HEK293T (cell line): ENCODE data around the gene HLA-DQB1.
"Not testable (repeated sequence)": the region's sequence is repeated elsewhere in the genome, so short reads cannot be mapped to it uniquely, and the experiment has no call there.

Experiments used
- CTCF ChIA-PET: fragments of 350-600 bp; formaldehyde crosslinking; extraction: SDS; loops from one replicate; lab custom pipeline; 2021; ENCODE audit warnings: antibody characterized with exemption, inconsistent platforms; lab: Yijun Ruan, JAX
- POLR2A ChIA-PET: fragments of 350-600 bp; formaldehyde crosslinking; extraction: SDS; loops from one replicate; lab custom pipeline; 2020; ENCODE audit warnings: antibody characterized with exemption, inconsistent platforms; lab: Yijun Ruan, JAX
- DNase-seq: peaks from one replicate; pipeline ENCODE4 v3.0.0; 2012; ENCODE audit warnings: mixed read lengths; ENCODE audit errors: extremely low spot score
- ARNT ChIP-seq: fragments of 450-650 bp; IDR thresholded peaks from 2 replicates; pipeline ENCODE4 v1.6.1; 2017; ENCODE audit warnings: mild to moderate bottlenecking
- BHLHE40 ChIP-seq: fragments of 450-650 bp; IDR thresholded peaks from 2 replicates; pipeline ENCODE4 v1.6.1; 2016; ENCODE audit warnings: mild to moderate bottlenecking, moderate library complexity, borderline replicate concordance
- CTBP1 ChIP-seq: fragments of 450-650 bp; IDR thresholded peaks from 2 replicates; pipeline ENCODE4 v1.6.1; 2016; ENCODE audit warnings: borderline replicate concordance
- ELF4 ChIP-seq: fragments of 450-650 bp; IDR thresholded peaks from 2 replicates; pipeline ENCODE4 v1.6.1; 2017; ENCODE audit warnings: antibody characterized with exemption
- FOXA1 ChIP-seq: fragments of 450-650 bp; IDR thresholded peaks from 2 replicates; pipeline ENCODE4 v1.6.1; 2016; ENCODE audit warnings: mild to moderate bottlenecking
- FOXK2 ChIP-seq: fragments of 450-650 bp; IDR thresholded peaks from 2 replicates; pipeline ENCODE4 v1.6.1; 2016; ENCODE audit warnings: mild to moderate bottlenecking
- FOXM1 ChIP-seq: fragments of 450-650 bp; IDR thresholded peaks from 2 replicates; pipeline ENCODE4 v1.6.1; 2017; ENCODE audit warnings: mild to moderate bottlenecking, borderline replicate concordance
- HDGF ChIP-seq: fragments of 450-650 bp; IDR thresholded peaks from 2 replicates; pipeline ENCODE4 v1.6.1; 2017; ENCODE audit warnings: antibody characterized with exemption, borderline replicate concordance
- L3MBTL2 ChIP-seq: fragments of 450-650 bp; conservative IDR thresholded peaks from 2 replicates; pipeline ENCODE4 v1.6.1; 2016; ENCODE audit warnings: mild to moderate bottlenecking
- LEF1 ChIP-seq: fragments of 450-650 bp; IDR thresholded peaks from 2 replicates; pipeline ENCODE4 v1.6.1; 2017; ENCODE audit warnings: mild to moderate bottlenecking, borderline replicate concordance
- NFRKB ChIP-seq: fragments of 450-650 bp; IDR thresholded peaks from 2 replicates; pipeline ENCODE4 v1.6.1; 2016; ENCODE audit warnings: mild to moderate bottlenecking, moderate library complexity
- SP1 ChIP-seq: fragments of 450-650 bp; IDR thresholded peaks from 2 replicates; pipeline ENCODE4 v1.6.1; 2017
- SUZ12 ChIP-seq: fragments of 450-650 bp; IDR thresholded peaks from 2 replicates; pipeline ENCODE4 v1.6.1; 2016; ENCODE audit warnings: mild to moderate bottlenecking
- TARDBP ChIP-seq: fragments of 450-650 bp; IDR thresholded peaks from 2 replicates; pipeline ENCODE4 v1.6.1; 2016
- ZNF384 ChIP-seq: fragments of 450-650 bp; IDR thresholded peaks from 2 replicates; pipeline ENCODE4 v1.6.1; 2016
- TF ChIP-seq, protein P1 (sequence below): fragments of 450-650 bp; IDR thresholded peaks from 2 replicates; pipeline ENCODE4 v1.6.1; 2016

Gene HLA-DQB1

GRCh38 chr6:32638532-32639219 is 27.8 kb downstream of the HLA-DQB1 start:
- ChIA-PET CTCF (interaction anchor here (0.9 kb wide), 1 partner anchor 17 kb away, joined by 3 read pairs; no protein-coding TSS in a partner anchor), POLR2A (no interaction called here)
- DNase-seq = no peak
- TF ChIP-seq TARDBP = no peak
- TF ChIP-seq FOXK2 = no peak

DNA sequence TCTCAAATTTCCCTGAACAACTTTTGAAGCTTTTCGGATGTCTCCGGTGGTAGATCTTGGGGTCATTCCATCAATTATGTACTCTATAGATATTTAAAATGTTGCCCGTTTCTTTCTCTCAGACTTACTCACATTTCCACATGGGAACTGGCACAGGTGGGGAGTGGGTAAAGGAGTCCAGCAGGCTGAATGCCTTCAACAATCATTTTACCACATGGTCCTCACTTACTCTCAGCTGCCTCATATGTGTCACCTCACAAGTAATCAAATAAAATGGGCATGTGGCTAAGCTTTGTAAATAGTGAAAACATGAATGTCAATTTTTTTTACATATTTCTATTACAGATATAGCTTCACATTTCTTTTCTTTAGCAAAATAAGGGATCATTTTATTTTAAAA is 28.6 kb downstream of the HLA-DQB1 start:
- ChIA-PET POLR2A (no interaction called here), CTCF (interaction anchor here (0.9 kb wide), 2 partner anchors 16 to 234 kb away, joined by 3 read pairs; no protein-coding TSS in a partner anchor)
- DNase-seq = no peak
- TF ChIP-seq TARDBP (no peak), CTBP1 (no peak), HDGF (no peak), NFRKB (no peak), SP1 (no peak)
- TF ChIP-seq, protein P1, sequence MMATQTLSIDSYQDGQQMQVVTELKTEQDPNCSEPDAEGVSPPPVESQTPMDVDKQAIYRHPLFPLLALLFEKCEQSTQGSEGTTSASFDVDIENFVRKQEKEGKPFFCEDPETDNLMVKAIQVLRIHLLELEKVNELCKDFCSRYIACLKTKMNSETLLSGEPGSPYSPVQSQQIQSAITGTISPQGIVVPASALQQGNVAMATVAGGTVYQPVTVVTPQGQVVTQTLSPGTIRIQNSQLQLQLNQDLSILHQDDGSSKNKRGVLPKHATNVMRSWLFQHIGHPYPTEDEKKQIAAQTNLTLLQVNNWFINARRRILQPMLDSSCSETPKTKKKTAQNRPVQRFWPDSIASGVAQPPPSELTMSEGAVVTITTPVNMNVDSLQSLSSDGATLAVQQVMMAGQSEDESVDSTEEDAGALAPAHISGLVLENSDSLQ = no peak

- no peak for DNase-seq
- ChIA-PET CTCF (interaction anchor here (0.9 kb wide), 2 partner anchors 15 to 234 kb away, joined by 3 read pairs; no protein-coding TSS in a partner anchor), POLR2A (interaction anchor here (1.9 kb wide), 1 partner anchor 29 kb away, joined by 4 read pairs; the partner anchor contains the start of gene HLA-DQB1)
- TF ChIP-seq TARDBP (no peak), ELF4 (no peak), NFRKB (no peak), ARNT (no peak), HDGF (no peak), BHLHE40 (no peak), ZNF384 (no peak), SUZ12 (no peak), L3MBTL2 (no peak)
- TF ChIP-seq, protein P1 = no peak
Observed at GRCh38 chr6:32637219-32637880, 29.1 kb downstream of the HLA-DQB1 start, which contains the start of gene HLA-DQA1. Gene HLA-DQA1, plus strand, starts transcription at chr6:32637406. Its CDS starts 53 bp downstream, at chr6:32637459.

DNA sequence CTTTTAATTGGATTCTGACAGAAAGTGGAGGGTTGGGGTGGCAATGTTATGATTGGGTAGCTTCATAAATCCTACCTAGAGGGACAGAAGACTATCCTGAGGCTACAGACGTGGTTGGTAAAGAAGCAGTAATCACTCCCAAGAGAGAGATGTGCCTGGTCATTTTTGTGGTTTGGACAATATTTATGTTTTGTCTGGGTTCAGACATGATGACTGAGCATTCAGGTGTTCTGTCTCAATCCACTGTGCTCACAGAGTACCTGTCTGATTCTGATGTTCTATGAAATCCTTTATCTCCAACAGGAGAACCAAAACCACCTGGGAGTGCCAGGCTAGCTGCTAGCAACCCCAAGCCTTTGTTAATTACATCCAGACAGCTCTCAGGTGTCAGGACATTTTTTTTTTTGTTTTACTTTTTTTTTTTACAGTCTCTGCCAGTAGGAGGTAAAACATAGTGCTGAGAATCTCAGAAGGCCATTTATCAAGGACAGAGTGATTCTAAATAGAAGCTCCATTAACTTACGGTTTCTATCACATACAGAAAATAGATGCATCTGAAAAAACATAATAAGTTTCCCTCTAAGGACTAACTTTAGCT is 30.8 kb downstream of the HLA-DQB1 start:
- no peak for TF ChIP-seq HDGF
- TF ChIP-seq ZNF384 = peak; percentile 60
- POLR2A ChIA-PET = interaction anchor here (1.9 kb wide), 1 partner anchor 31 kb away, joined by 4 read pairs; the partner anchor contains the start of gene HLA-DQB1
- CTCF ChIA-PET = interaction anchor here (0.8 to 1.2 kb wide), 3 partner anchors 14 to 65 kb away, joined by 3 read pairs; no protein-coding TSS in a partner anchor
- DNase-seq = no peak

- POLR2A ChIA-PET, CTCF ChIA-PET, DNase-seq: not testable (repeated sequence)
Observed at GRCh38 chr6:32629793-32630192, 36.7 kb downstream of the HLA-DQB1 start.

- TF ChIP-seq SP1 (no peak), NFRKB (no peak), HDGF (no peak), FOXM1 (no peak), L3MBTL2 (no peak), ARNT (no peak), FOXA1 (no peak), ZNF384 (no peak), FOXK2 (no peak), TARDBP (no peak), SUZ12 (no peak), BHLHE40 (no peak), ELF4 (no peak), CTBP1 (no peak), LEF1 (no peak)
- TF ChIP-seq, protein P1 = no peak
- POLR2A ChIA-PET = no interaction called here
- CTCF ChIA-PET = no interaction called here
- peak; percentile 47 for DNase-seq
Observed at GRCh38 chr6:32627831-32628230, 38.6 kb downstream of the HLA-DQB1 start.
